Smooth muscle cell (in vitro differentiated cells): ENCODE measurements around the gene ALOX15. TPM values are rescaled to one million over a fixed set of nuclear protein-coding genes. Genes with fewer than 3 reads are reported as not detected.

Experiments
- DNase-seq: peaks from one replicate; lab custom pipeline; 2025; ENCODE audit not compliant: unreplicated experiment; lab: John Stamatoyannopoulos, UW
- H2AFZ ChIP-seq: fragments of 200-600 bp; sonication (generic); 2 replicates; pipeline ENCODE4 v1.6.0; 2016; ENCODE audit warnings: antibody characterized with exemption, low read depth, mild to moderate bottlenecking
- H3F3A ChIP-seq: fragments of 200-600 bp; sonication (generic); 2 replicates; pipeline ENCODE4 v1.6.0; 2017; ENCODE audit warnings: antibody characterized with exemption, low read depth
- H3K27ac ChIP-seq: fragments of 200-600 bp; sonication (generic); 2 replicates; pipeline ENCODE4 v1.5.1; 2016; ENCODE audit warnings: low read depth, mild to moderate bottlenecking
- H3K27me3 ChIP-seq: fragments of 200-600 bp; sonication (generic); 2 replicates; pipeline ENCODE4 v1.6.1; 2016; ENCODE audit warnings: low read depth, mild to moderate bottlenecking
- H3K36me3 ChIP-seq: fragments of 200-600 bp; sonication (generic); 2 replicates; pipeline ENCODE4 v1.5.1; 2016; ENCODE audit warnings: low read depth
- H3K4me1 ChIP-seq: fragments of 200-600 bp; sonication (generic); 2 replicates; pipeline ENCODE4 v1.5.1; 2016; ENCODE audit warnings: low read depth
- H3K4me2 ChIP-seq: fragments of 200-600 bp; sonication (generic); 2 replicates; pipeline ENCODE4 v1.6.0; 2016; ENCODE audit warnings: mild to moderate bottlenecking
- H3K4me3 ChIP-seq: fragments of 200-600 bp; sonication (generic); 2 replicates; pipeline ENCODE4 v1.5.1; 2016; ENCODE audit warnings: mild to moderate bottlenecking
- H3K79me2 ChIP-seq: fragments of 200-600 bp; sonication (generic); 2 replicates; pipeline ENCODE4 v1.6.0; 2016; ENCODE audit warnings: low read depth, mild to moderate bottlenecking
- H3K9ac ChIP-seq: fragments of 200-600 bp; sonication (generic); 2 replicates; pipeline ENCODE4 v1.6.0; 2016; ENCODE audit warnings: low read depth
- H3K9me3 ChIP-seq: fragments of 200-600 bp; sonication (generic); replicated peaks from 2 replicates; pipeline ENCODE4 v1.5.1; 2016; ENCODE audit warnings: low read depth
- H4K20me1 ChIP-seq: fragments of 200-600 bp; sonication (generic); 2 replicates; pipeline ENCODE4 v1.6.0; 2016; ENCODE audit warnings: low read depth
- CTCF ChIP-seq: fragments of 200-600 bp; sonication (generic); IDR thresholded peaks from 2 replicates; pipeline ENCODE4 v1.5.1; 2017; ENCODE audit warnings: borderline replicate concordance, mild to moderate bottlenecking, antibody characterized with exemption; ENCODE audit not compliant: insufficient read depth, poor library complexity, severe bottlenecking
- WGBS: methylation state at CpG from one replicate; pipeline ENCODE4 v1.1.7; 2016; ENCODE audit warnings: low lambda C conversion rate; 5-methylcytosine and 5-hydroxymethylcytosine counted together
- polyA plus RNA-seq: library from polyadenylated mRNA; unstranded; fragments of >200 nt; fragmentation: Nextera tagmentation; extraction: Ambion mirVana; gene quantifications from 2 replicates; pipeline ENCODE4 v1.2.1, GENCODE V29; 2016
- total RNA-seq: library from RNA; depleted of rRNA; stranded (reverse); fragments of >200 nt; gene quantifications from 2 replicates; pipeline ENCODE4 v1.2.3, GENCODE V29; 2014

The ALOX15 gene
- total and polyA plus RNA-seq, 2 experiments from 2014 or later, result 0.32 TPM; not detected in 1

GRCh38 chr17:4674685-4674998 is 33.2 kb upstream of the ALOX15 start:
- Histone ChIP-seq H3K9ac (no peak overlapping the region), H3F3A (peaks cover 9% of the 10 kb centered on the region), H3K36me3 (no peaks in the 10 kb centered on the region), H3K27ac (no peak overlapping the region), H3K79me2 (no peaks in the 10 kb centered on the region), H3K9me3 (no peaks in the 10 kb centered on the region), H3K4me1 (no peaks in the 10 kb centered on the region), H3K4me3 (no peak overlapping the region), H4K20me1 (peaks cover 35% of the 10 kb centered on the region), H2AFZ (no peak overlapping the region), H3K4me2 (no peak overlapping the region), H3K27me3 (no peaks in the 10 kb centered on the region)
- no peak for TF ChIP-seq CTCF
- WGBS, result 98% methylated on average over 8 of the region's 8 CpGs
- no peak for DNase-seq

GRCh38 chr17:4673986-4674684 is 32.7 kb upstream of the ALOX15 start:
- Histone ChIP-seq H3K27ac (no peak overlapping the region), H3K79me2 (no peaks in the 10 kb centered on the region), H3K4me3 (no peak overlapping the region), H3K9ac (no peak overlapping the region), H3K36me3 (no peaks in the 10 kb centered on the region), H4K20me1 (peaks cover 30% of the 10 kb centered on the region), H3F3A (peaks cover 6% of the 10 kb centered on the region), H3K9me3 (no peaks in the 10 kb centered on the region), H3K4me2 (no peak overlapping the region), H3K4me1 (no peaks in the 10 kb centered on the region), H2AFZ (no peak overlapping the region), H3K27me3 (no peaks in the 10 kb centered on the region)
- DNase-seq, result no peak
- 93% methylated on average over 27 of the region's 27 CpGs for WGBS
- TF ChIP-seq CTCF, result no peak

- Histone ChIP-seq H3K4me2 (no peak overlapping the region), H3K27ac (no peak overlapping the region), H2AFZ (no peak overlapping the region), H4K20me1 (peaks cover 20% of the 10 kb centered on the region), H3K36me3 (no peaks in the 10 kb centered on the region), H3K9ac (no peak overlapping the region), H3K27me3 (no peaks in the 10 kb centered on the region), H3F3A (no peaks in the 10 kb centered on the region), H3K4me1 (no peaks in the 10 kb centered on the region), H3K4me3 (no peak overlapping the region), H3K79me2 (no peaks in the 10 kb centered on the region), H3K9me3 (no peaks in the 10 kb centered on the region)
- no peak for TF ChIP-seq CTCF
- DNase-seq, result no peak
- WGBS, result 97% methylated on average over 11 of the region's 11 CpGs
Observed at GRCh38 chr17:4673169-4673568, 31.7 kb upstream of the ALOX15 start.

DNA sequence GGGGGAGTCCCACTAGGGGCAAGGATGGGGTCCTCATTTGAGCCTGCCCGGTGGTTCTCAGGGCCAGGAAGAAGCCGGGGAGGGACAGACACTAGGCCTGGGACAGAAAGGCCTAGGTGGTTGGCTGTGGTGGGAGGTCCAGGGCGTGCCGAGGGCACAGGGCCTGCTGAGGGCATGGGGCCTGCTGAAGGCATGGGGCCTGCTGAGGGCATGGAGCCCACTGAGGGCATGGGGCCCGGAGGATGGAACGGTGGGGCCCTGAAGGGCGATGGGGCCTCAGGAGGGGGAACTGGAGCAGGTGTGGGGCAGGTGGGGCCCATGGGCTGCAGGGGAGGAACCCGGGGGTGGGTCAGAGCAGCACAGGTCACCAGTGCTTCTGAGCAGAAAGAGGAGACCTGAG is 31.3 kb upstream of the ALOX15 start:
- no peak for TF ChIP-seq CTCF
- no peak overlapping the region for H3K27ac ChIP-seq
- H3K27me3 ChIP-seq, result no peaks in the 10 kb centered on the region
- H3K79me2 ChIP-seq, result no peaks in the 10 kb centered on the region
- H3F3A ChIP-seq, result no peaks in the 10 kb centered on the region
- WGBS, result 96% methylated on average over 8 of the region's 8 CpGs
- no peak for DNase-seq
- H3K36me3 ChIP-seq, result no peaks in the 10 kb centered on the region
- H3K4me1 ChIP-seq, result no peaks in the 10 kb centered on the region
- no peak overlapping the region for H3K4me2 ChIP-seq
- no peak overlapping the region for H3K9ac ChIP-seq
- no peak overlapping the region for H2AFZ ChIP-seq
- H3K9me3 ChIP-seq, result no peaks in the 10 kb centered on the region
- peaks cover 16% of the 10 kb centered on the region for H4K20me1 ChIP-seq
- H3K4me3 ChIP-seq, result no peak overlapping the region
